SH-SY5Y (cell line): ENCODE measurements around the gene ORAI2.

Experiments used
- GATA2 ChIP-seq: IDR thresholded peaks from 2 replicates; pipeline ENCODE4 v1.6.1; 2011; ENCODE audit warnings: mild to moderate bottlenecking, low read depth, low read length
- GATA3 ChIP-seq: IDR thresholded peaks from 2 replicates; pipeline ENCODE4 v1.6.1; 2011; ENCODE audit warnings: low read depth, mild to moderate bottlenecking, low read length, moderate library complexity

- TF ChIP-seq GATA2 = no peak
- TF ChIP-seq GATA3 = no peak
Measured at GRCh38 chr7:102446387-102447156, 13.2 kb downstream of the ORAI2 start.
